HepG2 (cell line): Measurements from ENCODE around the gene SPG7.

Experiments used
- EZH2 ChIP-seq: conservative IDR thresholded peaks from 2 replicates; pipeline ENCODE4 v1.6.1; 2012; ENCODE audit warnings: mild to moderate bottlenecking, low read depth, low read length, moderate library complexity
- JARID2 ChIP-seq: sonication (generic); formaldehyde crosslinking; IDR thresholded peaks from 2 replicates; pipeline ENCODE4 v1.8.1; 2023; ENCODE audit warnings: missing genetic modification reagents, inconsistent platforms; ENCODE audit not compliant: insufficient replicate concordance
- ZNF263 ChIP-seq: sonication (generic); formaldehyde crosslinking; IDR thresholded peaks from 2 replicates; pipeline ENCODE4 v1.4.0; 2020; ENCODE audit warnings: missing genetic modification reagents
- ZNF34 ChIP-seq: sonication (generic); formaldehyde crosslinking; IDR thresholded peaks from 2 replicates; pipeline ENCODE4 v1.4.0; 2020; ENCODE audit warnings: mild to moderate bottlenecking, missing genetic modification reagents, borderline replicate concordance
- ZNF83 ChIP-seq: sonication (generic); formaldehyde crosslinking; IDR thresholded peaks from 2 replicates; pipeline ENCODE4 v1.4.0; 2020; ENCODE audit warnings: missing genetic modification reagents, mild to moderate bottlenecking, borderline replicate concordance

GRCh38 chr16:89581861-89582563 lies 73.8 kb downstream of the SPG7 start:
- TF ChIP-seq ZNF83 (CRISPR knock-in tag) (no peak), EZH2 (no peak), JARID2 (CRISPR knock-in tag) (no peak), ZNF34 (CRISPR knock-in tag) (no peak), ZNF263 (CRISPR knock-in tag) (no peak)
